Cerebellar nuclear complex (tissue), 1 donor: ENCODE results near the gene GALE.
"Not testable (repeated sequence)": the region's sequence is repeated elsewhere in the genome, so short reads cannot be mapped to it uniquely, and the experiment has no call there.

Experiments used
- DNase-seq, 2 experiments: peaks; one replicate each; lab custom pipeline; 2025; lab: John Stamatoyannopoulos, UW

Gene GALE

GRCh38 chr1:23809751-23810171 is 9.2 kb upstream of the GALE start:
- no peak for DNase-seq

DNA sequence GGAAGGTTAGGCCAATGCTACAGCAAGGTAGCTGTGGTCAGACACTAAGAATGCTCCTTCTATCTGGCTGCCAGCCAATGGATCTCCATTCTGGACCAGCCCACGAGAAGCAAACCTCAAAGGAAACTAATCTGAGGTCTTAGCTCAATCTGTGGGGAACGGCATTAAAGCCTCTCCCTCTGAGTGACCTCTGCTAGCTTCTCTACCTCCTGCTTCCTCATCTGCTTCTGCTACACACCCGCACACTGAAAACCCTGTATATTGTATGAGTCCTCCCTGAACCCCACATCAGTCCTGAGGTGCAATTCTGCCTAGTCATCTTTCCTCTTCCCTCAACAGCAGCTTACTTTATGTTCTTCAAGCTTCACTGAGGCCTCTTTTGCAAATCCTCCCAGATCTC is 6.9 kb upstream of the GALE start:
- DNase-seq: no peak

DNA sequence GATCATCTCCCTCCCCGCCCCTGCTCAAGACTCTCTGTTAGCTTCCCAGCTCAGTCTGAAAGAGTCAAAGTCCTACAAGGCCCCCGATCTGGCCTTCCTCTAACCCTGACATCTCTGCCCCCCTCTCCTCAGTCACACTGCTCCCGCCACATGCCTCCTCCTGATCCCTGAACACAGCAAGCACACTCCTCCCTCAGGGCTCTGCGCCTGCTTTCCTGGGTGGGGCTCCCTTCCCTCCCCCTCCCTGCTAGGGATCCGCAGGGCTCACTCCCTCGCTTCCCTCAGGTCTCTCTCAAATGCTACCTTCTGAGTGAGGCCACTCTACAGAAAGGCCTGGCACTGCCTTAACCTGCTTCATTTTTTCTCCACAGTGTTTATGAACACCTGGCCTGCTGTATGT is 5.7 kb upstream of the GALE start:
- DNase-seq: no peak

GRCh38 chr1:23805025-23805424 is 4.5 kb upstream of the GALE start:
- DNase-seq: no peak

- DNase-seq: no peak
These were observed 3.8 kb upstream of the GALE start for GRCh38 chr1:23804183-23804835.

DNA sequence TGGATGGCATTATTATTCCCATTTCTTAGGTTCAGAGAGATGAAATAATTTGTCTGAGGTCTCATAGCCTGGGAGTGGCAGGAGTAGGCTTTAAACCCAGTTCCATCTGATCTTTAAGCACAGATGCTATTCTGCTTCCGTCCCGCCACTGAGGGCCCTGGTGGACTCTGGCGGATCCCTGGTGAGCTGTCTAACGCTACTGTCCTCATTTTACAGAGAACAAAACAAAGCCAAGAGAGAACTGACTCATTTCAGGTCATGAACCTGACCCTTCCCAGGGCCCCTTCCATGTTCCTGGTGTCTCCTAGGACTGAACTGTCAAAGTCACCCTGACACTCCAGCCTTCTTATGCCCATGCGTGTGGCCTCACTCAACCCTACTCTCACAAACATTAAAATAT is 3.1 kb upstream of the GALE start:
- no peak for DNase-seq

DNA sequence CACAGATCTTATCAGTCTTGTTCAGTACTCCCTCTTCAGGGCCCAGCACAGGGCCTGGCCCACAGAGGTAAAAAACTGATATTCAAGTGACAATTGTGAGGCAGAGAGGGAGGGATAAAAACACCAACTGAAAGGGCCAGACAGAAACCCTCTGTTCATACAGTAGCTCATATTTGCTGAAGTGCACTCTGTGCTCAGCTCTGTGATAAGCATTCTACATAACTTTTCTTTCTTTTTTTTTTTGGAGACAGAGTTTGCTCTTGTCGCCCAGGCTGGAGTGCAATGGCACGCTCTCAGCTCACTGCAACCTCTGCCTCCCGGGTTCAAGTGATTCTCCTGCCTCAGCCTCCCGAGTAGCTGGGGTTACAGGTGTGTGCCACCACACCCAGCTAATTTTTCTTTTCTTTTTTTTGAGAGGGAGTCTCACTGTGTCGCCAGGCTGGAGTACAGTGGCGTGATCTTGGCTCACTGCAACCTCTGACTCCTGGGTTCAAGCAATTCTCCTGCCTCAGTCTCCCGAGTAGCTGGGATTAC is 2.3 kb upstream of the GALE start:
- not testable (repeated sequence) for DNase-seq

DNA sequence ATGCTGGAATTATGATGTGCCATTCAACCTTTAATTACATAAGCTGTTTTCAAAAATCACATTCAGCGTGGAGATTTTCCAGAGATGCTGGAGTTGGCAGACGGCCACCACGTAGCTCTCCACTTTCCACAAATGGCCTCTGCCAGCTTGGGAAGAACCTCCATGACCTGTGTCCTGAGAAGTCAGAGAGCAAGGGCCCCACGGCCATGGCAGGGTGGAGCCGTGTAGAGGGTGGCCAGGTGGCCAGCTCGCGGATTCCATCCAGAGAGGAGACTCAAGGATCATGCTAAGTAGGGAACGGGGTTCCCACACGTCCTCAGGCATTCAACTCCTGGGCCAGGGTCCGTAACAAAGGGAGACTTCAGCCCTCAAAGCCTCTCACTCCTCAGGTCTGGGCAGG is 1.3 kb upstream of the GALE start:
- DNase-seq: no peak

- no peak for DNase-seq
These were observed 789 bp upstream of the GALE start for GRCh38 chr1:23801338-23801748.

DNA sequence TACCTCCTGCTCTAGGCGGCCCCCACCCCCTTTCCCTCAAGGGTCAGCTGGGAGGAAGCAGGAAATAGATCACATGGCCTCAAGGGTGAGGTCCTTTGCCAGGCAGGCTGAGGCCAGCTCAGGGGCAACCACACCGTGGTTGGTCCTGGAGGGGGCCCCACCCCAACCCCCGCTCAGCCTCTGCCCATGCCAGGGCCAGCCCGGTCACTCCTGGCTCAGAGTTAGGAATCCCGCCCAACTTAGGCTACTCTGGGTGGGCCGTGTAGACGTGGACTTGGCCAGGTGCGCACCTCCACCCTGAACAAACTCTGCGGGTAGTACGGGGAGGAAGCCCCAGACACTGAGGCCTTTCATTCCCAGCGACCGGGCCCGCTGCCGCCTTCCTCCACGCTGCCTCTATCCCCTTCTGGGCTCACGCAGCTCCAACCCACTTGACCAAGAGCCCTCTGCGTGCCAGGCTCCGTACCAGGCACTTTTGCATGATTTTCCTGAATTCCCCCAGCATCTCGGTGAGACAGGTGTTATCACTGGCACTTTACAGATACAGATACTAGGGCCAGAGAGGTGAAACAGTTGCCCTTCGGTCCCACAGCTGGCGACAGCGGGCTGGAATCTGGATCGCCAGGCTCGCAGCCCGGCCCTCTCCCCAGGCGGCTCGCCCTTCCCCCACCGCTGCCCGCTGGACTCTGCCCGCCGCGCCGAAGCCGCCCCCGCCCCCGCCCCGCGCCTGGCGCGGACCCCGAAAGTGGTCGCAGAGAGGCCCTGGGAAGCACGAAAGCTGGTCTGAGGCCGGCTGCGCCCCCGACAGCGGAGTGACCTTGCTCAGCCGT is 769 bp downstream of the GALE start:
- DNase-seq: no peak

DNA sequence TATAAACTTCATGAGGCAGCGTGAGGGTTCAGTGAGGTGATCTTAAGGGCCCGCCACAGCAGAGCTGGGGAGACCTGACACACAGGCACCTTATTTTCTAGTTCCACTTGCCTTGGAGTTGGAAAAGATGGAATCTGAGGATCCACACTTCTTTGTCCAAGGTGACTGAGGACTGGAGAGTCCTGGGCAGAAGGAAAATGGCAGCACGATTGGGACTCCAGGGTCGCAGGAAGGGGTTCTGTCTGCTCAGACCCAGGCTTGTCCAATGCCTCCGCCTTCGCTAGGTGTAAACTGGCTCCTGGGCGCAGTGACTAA is 1.3 kb downstream of the GALE start:
- no peak for DNase-seq

- no peak for DNase-seq
These were observed 1.9 kb downstream of the GALE start for GRCh38 chr1:23798662-23799142.

DNA sequence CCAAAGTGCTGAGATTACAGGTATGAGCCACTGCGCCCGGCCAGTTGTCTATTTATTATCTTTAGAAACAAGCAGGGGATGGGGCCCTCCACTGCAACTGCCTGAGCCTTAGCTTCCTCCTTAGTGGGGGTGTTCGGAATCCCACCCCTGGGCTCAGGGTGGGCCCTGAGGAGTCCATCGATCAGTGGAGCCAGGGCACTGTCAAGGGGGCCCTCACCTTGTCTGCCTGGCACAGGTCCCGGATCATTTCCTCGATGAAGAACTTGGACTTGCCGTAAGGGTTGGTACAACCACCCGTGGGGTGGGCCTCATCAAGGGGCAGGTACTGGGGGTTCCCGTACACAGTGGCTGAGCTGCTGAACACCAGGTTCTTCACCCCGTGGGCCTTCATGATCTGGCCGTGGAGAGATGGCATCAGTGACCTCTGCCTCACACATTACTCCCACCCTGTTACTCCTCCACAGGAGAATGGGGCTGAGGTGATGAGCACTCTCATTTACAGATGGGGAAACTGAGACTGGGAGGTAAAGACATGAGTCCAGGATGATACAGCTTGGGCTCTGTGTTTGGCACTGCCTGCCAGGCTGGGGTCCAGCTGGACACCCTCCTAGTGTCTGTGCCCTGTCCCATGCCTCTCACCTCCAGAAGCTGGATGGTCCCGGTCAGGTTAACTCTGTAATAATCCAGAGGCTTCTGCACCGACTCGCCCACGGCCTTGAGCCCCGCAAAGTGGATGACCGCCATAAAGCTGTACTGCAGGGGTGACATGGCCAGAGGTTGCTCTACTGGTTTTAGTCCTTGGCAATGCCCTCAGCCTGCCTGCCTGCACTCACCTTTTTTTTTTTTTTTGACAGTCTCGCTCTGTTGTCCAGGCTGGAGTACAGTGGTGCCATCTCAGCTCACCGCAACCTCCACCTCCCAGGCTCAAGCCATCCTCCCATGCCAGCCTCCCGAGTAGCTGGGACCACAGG is 2.8 kb downstream of the GALE start:
- DNase-seq: no peak

GRCh38 chr1:23796466-23797271 is 3.9 kb downstream of the GALE start:
- no peak for DNase-seq

- DNase-seq: no peak
These were observed 4.7 kb downstream of the GALE start for GRCh38 chr1:23795676-23796465.

- not testable (repeated sequence) for DNase-seq
These were observed 5.8 kb downstream of the GALE start for GRCh38 chr1:23794732-23795182.

DNA sequence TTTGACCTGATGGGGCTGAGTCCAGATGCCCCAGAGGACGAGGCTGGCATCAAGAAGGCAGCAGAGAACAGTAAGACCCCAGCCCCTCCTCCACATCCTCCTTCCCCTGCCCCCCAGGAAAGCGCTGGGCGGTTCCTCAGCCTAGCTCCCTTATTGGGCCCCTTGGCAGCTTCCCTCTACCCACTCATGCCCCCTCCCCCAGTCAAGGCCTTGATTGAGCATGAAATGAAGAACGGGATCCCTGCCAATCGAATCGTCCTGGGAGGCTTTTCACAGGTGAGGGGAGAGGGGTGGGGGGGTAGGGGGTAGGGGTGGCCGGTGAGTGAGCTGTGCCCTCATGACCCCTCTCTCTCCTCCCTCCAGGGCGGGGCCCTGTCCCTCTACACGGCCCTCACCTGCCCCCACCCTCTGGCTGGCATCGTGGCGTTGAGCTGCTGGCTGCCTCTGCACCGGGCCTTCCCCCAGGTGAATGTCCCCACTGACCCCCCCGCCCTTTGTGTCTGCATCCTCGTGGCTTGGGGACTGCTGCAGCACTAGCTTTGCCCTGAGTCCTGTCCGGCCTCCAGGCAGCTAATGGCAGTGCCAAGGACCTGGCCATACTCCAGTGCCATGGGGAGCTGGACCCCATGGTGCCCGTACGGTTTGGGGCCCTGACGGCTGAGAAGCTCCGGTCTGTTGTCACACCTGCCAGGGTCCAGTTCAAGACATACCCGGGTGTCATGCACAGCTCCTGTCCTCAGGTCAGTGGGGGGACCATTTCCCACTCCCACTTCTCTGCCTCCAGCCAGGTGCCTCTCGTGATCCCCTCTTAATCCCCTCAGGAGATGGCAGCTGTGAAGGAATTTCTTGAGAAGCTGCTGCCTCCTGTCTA is 6.5 kb downstream of the GALE start:
- no peak for DNase-seq

DNA sequence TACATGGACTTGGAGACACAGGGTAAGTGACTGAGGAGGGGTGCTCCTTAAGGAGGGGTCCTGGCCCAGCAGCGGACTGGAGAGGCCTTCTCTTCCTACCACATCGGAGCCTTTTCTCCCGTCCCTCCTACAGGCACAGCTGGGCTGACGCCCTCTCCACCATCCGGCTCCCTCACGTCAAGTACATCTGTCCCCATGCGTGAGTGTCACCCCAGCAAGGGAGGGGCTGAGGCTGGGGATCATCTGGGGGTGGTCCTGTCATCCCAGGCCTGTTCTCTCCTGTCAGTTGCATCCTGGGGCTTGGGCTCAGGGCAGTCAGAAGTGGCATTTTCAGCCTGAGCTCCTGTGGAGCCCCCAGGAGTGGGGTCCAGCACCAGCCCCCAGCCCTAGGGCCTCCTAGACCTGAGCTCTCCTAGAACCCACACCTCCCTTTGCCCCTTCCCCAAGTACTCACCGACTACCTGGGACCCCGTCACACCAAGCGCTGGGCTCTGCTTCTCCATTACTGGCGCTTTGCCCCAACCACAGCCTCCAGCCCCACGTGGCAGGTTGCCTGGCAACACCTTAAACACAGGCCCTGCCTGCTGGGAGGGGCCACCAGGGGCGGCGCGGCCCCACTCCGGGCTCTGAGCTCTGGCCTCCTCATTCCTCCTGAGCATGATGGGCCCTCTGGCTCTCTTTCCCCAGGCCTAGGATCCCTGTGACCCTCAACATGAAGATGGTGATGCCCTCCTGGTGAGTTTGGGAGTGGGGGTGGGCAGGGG is 7.4 kb downstream of the GALE start:
- DNase-seq: no peak
